SK-N-MC (cell line): ENCODE results near the gene AP5S1.
A peak's percentile ranks its signal among the peaks of the same experiment; 100 is the strongest.

Experiments
- DNase-seq: peaks from one replicate; pipeline ENCODE4 v3.0.0-alpha.2; 2011; ENCODE audit warnings: low read depth, low spot score
- H3K27ac ChIP-seq: fragments of 200-600 bp; sonication (generic); 2 replicates; pipeline ENCODE4 v1.5.1; 2016; ENCODE audit warnings: mixed run types
- H3K36me3 ChIP-seq: fragments of 200-600 bp; sonication (generic); 2 replicates; pipeline ENCODE4 v1.6.1; 2017; ENCODE audit warnings: antibody characterized with exemption, low read length, mixed read lengths; ENCODE audit not compliant: insufficient read depth
- H3K4me3 ChIP-seq: fragments of 200-600 bp; sonication (generic); 2 replicates; pipeline ENCODE4 v1.5.1; 2016
- H3K9ac ChIP-seq: fragments of 200-600 bp; sonication (generic); 2 replicates; pipeline ENCODE4 v1.8.0; 2017; ENCODE audit warnings: mixed run types, mixed read lengths; ENCODE audit not compliant: insufficient read length
- H3K9me3 ChIP-seq: fragments of 200-600 bp; sonication (generic); 2 replicates; pipeline ENCODE4 v1.6.1; 2017; ENCODE audit warnings: low read depth, mild to moderate bottlenecking, antibody characterized with exemption, low read length, moderate library complexity, mixed read lengths
- EZH2 ChIP-seq: fragments of 200-600 bp; sonication (generic); IDR thresholded peaks from one replicate; pipeline ENCODE4 v1.6.1; 2017; ENCODE audit warnings: antibody characterized with exemption
- FOXP2 ChIP-seq: optimal IDR thresholded peaks from 2 replicates; pipeline ENCODE3; 2011; ENCODE audit warnings: mild to moderate bottlenecking, moderate library complexity; ENCODE audit not compliant: insufficient read depth; ENCODE audit errors: extremely low read length, control extremely low read depth
- POLR2AphosphoS5 ChIP-seq: IDR thresholded peaks from 2 replicates; pipeline ENCODE4 v1.6.1; 2012; ENCODE audit warnings: mild to moderate bottlenecking, low read depth, low read length, borderline replicate concordance

The AP5S1 gene

DNA sequence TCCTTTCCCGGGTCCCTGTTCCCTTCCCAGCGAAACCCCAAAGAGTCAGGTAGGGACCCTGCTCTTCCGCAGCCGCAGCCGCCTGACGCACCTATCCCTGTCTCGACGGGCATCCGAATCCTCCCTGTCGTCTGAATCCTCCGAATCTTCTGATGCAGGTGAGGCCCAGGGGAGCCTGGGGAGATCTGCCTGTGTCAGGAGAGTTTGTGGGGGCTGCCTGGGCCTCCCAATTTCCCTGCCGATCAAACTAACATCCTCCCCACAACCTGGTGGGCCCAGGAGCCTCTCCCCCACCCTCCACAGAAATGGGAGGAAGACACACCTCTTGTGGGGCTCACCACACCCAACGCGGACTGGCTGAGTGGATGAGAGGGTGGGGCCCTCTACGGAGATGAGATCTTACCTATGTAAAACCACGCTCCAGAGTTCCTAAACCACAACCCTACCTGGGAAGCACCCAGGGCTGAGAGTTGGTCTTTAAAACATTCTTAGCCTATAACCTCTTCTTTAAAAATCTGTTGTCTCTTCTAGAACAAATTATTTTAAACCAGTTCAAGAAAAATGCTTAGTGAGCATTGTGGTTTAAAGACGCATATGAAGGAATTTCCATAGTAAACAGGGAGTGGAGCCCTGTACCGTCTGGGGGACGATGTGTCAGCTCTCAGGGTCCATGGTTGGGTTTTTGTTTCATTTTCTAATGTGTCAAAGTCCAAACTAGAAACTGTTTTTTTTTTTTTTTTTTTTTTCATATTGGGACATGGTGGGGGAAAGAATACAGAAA is 22.6 kb upstream of the AP5S1 start:
- no peak for DNase-seq
- Histone ChIP-seq H3K4me3 (peak overlapping the region; percentile 92), H3K36me3 (peaks cover 48% of the 10 kb centered on the region)

DNA sequence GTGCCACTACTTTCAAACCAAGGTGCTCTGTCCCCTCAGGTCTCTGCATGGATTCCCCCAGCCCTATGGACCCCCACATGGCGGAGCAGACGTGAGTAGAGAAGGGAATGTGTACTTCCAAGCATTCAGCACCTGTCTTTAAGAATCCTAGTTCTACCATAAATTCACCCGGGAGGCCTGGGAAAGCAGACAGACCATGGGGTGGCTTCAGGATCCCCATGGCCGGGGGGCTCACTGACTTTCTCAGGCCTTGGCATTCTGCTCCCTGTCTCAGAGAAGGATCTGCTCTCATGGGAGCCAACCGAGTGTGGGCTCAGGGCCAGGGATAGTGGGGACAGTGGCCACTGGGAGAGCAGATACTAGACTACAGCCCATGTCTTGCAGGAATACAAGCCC is 22.0 kb upstream of the AP5S1 start:
- Histone ChIP-seq H3K4me3 (peak overlapping the region; percentile 92), H3K9ac (peak overlapping the region; percentile 88), H3K27ac (peak overlapping the region; percentile 70), H3K9me3 (no peaks in the 10 kb centered on the region), H3K36me3 (peaks cover 54% of the 10 kb centered on the region)
- no peak for DNase-seq
- TF ChIP-seq FOXP2 = no peak

More for the DNA sequence above, 22.6 kb upstream of the AP5S1 start:
- peak overlapping the region; percentile 88 for H3K9ac ChIP-seq
- no peaks in the 10 kb centered on the region for H3K9me3 ChIP-seq
- H3K27ac ChIP-seq = peak overlapping the region; percentile 70
- no peak for TF ChIP-seq POLR2AphosphoS5
- no peak for TF ChIP-seq EZH2
- no peak for TF ChIP-seq FOXP2

DNA sequence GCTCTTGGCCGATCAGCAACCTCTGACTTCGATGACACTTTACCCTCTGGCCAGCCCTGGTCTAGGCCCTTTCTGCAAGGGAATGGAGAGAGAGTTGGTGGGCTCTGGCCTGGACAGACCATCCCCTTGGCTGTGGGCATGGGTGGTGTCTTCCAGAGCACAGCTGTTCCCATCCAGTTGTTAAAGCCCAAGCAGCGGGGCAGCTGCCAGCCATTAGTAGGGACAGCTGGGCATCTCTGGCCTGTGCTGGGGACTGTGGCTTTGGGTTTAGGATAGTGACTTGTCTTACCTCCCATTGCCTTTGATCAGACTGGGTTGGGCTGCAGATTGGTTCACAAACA is 21.5 kb upstream of the AP5S1 start:
- Histone ChIP-seq H3K4me3 (peak overlapping the region; percentile 92), H3K36me3 (peaks cover 59% of the 10 kb centered on the region), H3K27ac (peak overlapping the region; percentile 70), H3K9me3 (no peaks in the 10 kb centered on the region), H3K9ac (peak overlapping the region; percentile 88)
- DNase-seq = no peak
- TF ChIP-seq POLR2AphosphoS5 (no peak; the same call in 1 of the 2 replicates), EZH2 (no peak), FOXP2 (no peak)

GRCh38 chr20:3800256-3800877 is 20.0 kb upstream of the AP5S1 start:
- peak overlapping the region; percentile 42; the same call in 1 of the 2 replicates for H3K27ac ChIP-seq
- no peak for DNase-seq
- no peak overlapping the region for H3K4me3 ChIP-seq
- H3K9me3 ChIP-seq = no peaks in the 10 kb centered on the region
- TF ChIP-seq EZH2 (no peak), POLR2AphosphoS5 (no peak), FOXP2 (no peak)
- no peak overlapping the region for H3K9ac ChIP-seq
- peaks cover 74% of the 10 kb centered on the region for H3K36me3 ChIP-seq

GRCh38 chr20:3800878-3801260 is 19.5 kb upstream of the AP5S1 start:
- DNase-seq = no peak
- H3K36me3 ChIP-seq = peaks cover 79% of the 10 kb centered on the region
- H3K9me3 ChIP-seq = no peaks in the 10 kb centered on the region
- no peak overlapping the region for H3K4me3 ChIP-seq
- no peak overlapping the region for H3K27ac ChIP-seq
- H3K9ac ChIP-seq = no peak overlapping the region
- no peak for TF ChIP-seq EZH2
- TF ChIP-seq FOXP2 = no peak
- no peak for TF ChIP-seq POLR2AphosphoS5

DNA sequence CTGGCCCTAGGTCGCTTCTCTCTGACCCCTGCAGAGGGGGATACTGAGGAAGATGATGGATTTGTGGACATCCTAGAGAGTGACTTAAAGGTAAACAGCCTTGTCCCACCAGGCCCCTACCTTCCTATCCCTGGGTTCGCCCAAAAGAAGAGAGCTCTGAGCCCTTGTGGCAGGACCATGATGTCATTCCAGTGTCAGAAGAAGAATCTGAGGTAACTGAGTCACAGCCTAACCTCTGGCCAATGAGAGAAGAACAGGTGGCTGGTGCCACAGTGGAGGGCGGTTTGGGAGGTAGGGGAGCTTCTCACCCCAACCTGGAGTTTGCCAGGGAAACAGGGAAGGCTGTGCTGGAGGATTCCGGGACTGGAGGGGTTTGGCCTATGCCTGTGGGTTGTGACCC is 19.0 kb upstream of the AP5S1 start:
- H3K9ac ChIP-seq = no peak overlapping the region

DNA sequence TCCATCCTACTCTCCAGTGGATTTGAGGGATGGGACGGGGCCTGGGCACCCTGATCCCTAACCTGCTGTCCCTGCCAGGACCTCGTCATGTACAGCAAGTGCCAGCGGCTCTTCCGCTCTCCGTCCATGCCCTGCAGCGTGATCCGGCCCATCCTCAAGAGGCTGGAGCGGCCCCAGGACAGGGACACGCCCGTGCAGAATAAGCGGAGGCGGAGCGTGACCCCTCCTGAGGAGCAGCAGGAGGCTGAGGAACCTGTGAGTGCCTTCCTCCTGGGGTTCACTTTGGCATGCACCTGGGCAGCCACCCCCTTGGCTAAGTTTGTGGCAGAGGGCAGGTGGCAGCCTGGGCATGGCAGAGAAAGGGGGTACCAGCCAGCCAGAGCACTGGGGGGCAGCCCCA is 18.5 kb upstream of the AP5S1 start:
- no peak overlapping the region for H3K27ac ChIP-seq
- TF ChIP-seq EZH2 (no peak), FOXP2 (no peak), POLR2AphosphoS5 (no peak)
- H3K36me3 ChIP-seq = peaks cover 85% of the 10 kb centered on the region

More for the DNA sequence above, 19.0 kb upstream of the AP5S1 start:
- TF ChIP-seq EZH2 (no peak), POLR2AphosphoS5 (no peak), FOXP2 (no peak)
- Histone ChIP-seq H3K4me3 (no peak overlapping the region), H3K27ac (no peak overlapping the region), H3K36me3 (peaks cover 83% of the 10 kb centered on the region), H3K9me3 (no peaks in the 10 kb centered on the region)
- DNase-seq = no peak

GRCh38 chr20:3802524-3803239 is 17.7 kb upstream of the AP5S1 start:
- no peak for TF ChIP-seq EZH2
- TF ChIP-seq FOXP2 = no peak
- no peak for TF ChIP-seq POLR2AphosphoS5
- Histone ChIP-seq H3K36me3 (peaks cover 83% of the 10 kb centered on the region), H3K9ac (no peak overlapping the region), H3K9me3 (no peaks in the 10 kb centered on the region), H3K27ac (no peak overlapping the region), H3K4me3 (no peak overlapping the region)
- DNase-seq = no peak

More for the DNA sequence above, 18.5 kb upstream of the AP5S1 start:
- Histone ChIP-seq H3K9ac (no peak overlapping the region), H3K9me3 (no peaks in the 10 kb centered on the region), H3K4me3 (no peak overlapping the region)
- DNase-seq = no peak

- H3K36me3 ChIP-seq = peaks cover 79% of the 10 kb centered on the region
- H3K4me3 ChIP-seq = no peak overlapping the region
- H3K9me3 ChIP-seq = no peaks in the 10 kb centered on the region
- no peak overlapping the region for H3K27ac ChIP-seq
- no peak for TF ChIP-seq FOXP2
- TF ChIP-seq POLR2AphosphoS5 = no peak
- no peak for TF ChIP-seq EZH2
- DNase-seq = no peak
- H3K9ac ChIP-seq = no peak overlapping the region
These were observed 17.1 kb upstream of the AP5S1 start for GRCh38 chr20:3803289-3803688.
